Measurements from ENCODE around the gene HPD. TPM values are rescaled to one million over a fixed set of nuclear protein-coding genes. Genes with fewer than 3 reads are reported as not detected.

HPD gene
- total and polyA plus RNA-seq, 9 donors, result 1.2 to 7.2 (median 4.0) TPM

DNA sequence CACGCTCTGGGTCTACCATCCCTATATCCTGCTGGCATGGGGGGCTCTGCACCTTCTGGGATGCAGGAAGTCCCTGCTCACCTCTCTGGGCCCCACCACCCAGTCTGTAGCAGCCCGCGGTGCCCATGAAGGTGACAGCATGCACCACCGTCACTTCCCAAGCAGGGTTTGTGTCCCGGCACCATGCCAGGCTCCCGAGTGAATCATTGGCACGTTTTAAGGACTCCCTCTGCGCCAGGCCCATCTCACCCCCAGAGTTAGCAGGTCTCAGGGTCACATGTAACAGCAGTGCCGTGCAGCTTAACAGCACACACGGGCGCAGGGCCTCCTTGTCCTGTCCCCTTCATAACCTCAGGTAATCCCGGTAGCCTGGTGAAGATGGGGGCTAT, 34.9 kb downstream of the HPD start:
- Histone ChIP-seq H3K36me3 (no peaks in the 10 kb centered on the region), H3K27me3 (no peaks in the 10 kb centered on the region), H3K4me3 (no peak overlapping the region), H3K9me3 (no peaks in the 10 kb centered on the region), H3K4me1 (ENCODE audit: insufficient read depth) (no peaks in the 10 kb centered on the region), H3K27ac (no peak overlapping the region)
- no peak for DNase-seq
- 73 to 78% (median 74%) methylated on average over 12 of the region's 12 CpGs for WGBS, 3 donors
- TF ChIP-seq, protein P1, sequence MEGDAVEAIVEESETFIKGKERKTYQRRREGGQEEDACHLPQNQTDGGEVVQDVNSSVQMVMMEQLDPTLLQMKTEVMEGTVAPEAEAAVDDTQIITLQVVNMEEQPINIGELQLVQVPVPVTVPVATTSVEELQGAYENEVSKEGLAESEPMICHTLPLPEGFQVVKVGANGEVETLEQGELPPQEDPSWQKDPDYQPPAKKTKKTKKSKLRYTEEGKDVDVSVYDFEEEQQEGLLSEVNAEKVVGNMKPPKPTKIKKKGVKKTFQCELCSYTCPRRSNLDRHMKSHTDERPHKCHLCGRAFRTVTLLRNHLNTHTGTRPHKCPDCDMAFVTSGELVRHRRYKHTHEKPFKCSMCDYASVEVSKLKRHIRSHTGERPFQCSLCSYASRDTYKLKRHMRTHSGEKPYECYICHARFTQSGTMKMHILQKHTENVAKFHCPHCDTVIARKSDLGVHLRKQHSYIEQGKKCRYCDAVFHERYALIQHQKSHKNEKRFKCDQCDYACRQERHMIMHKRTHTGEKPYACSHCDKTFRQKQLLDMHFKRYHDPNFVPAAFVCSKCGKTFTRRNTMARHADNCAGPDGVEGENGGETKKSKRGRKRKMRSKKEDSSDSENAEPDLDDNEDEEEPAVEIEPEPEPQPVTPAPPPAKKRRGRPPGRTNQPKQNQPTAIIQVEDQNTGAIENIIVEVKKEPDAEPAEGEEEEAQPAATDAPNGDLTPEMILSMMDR (IDR thresholded peaks at IDR 0.05), result no peak
- TF ChIP-seq EP300 (IDR thresholded peaks at IDR 0.05), result no peak
- intact Hi-C loops (cut with DNase I), result loop anchor here in 1 of 4 donors (10.0 kb wide), 1 partner anchor 51 kb away; no protein-coding TSS in a partner anchor

DNA sequence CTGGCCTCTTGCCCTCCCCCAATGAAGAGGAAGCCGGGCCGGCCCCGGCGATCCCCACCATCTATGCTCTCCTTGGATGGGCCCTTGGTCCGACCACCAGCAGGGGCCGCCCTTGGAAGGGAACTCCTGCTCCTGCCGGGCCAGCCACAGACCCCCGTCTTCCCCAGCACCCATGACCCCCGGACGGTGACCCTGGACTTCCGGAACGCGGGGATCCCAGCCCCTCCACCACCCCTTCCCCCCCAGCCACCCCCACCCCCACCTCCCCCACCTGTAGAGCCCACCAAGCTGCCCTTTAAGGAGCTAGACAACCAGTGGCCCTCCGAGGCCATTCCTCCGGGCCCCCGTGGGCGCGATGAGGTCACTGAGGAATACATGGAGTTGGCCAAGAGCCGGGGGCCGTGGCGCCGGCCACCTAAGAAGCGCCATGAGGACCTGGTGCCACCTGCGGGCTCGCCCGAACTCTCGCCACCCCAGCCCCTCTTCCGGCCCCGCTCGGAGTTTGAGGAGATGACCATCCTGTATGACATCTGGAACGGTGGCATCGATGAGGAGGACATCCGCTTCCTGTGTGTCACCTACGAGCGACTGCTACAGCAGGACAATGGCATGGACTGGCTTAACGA, 35.4 kb downstream of the HPD start:
- no peaks in the 10 kb centered on the region for H3K36me3 ChIP-seq
- H3K4me3 ChIP-seq, result no peak overlapping the region
- no peaks in the 10 kb centered on the region for H3K4me1 ChIP-seq (ENCODE audit: insufficient read depth)
- no peaks in the 10 kb centered on the region for H3K9me3 ChIP-seq
- WGBS, 3 donors, result 79 to 87% (median 82%) methylated on average over 29 to 36 of the region's 36 CpGs
- intact Hi-C loops (cut with DNase I), result loop anchor here in 1 of 4 donors (10.0 kb wide), 1 partner anchor 52 kb away; no protein-coding TSS in a partner anchor
- TF ChIP-seq POLR2A (IDR thresholded peaks at IDR 0.05), result no peak
- TF ChIP-seq EP300 (IDR thresholded peaks at IDR 0.05), result no peak
- TF ChIP-seq, protein P1 (IDR thresholded peaks at IDR 0.05), result no peak
- no peaks in the 10 kb centered on the region for H3K27me3 ChIP-seq
- H3K27ac ChIP-seq, result no peak overlapping the region
- no peak for DNase-seq

DNA sequence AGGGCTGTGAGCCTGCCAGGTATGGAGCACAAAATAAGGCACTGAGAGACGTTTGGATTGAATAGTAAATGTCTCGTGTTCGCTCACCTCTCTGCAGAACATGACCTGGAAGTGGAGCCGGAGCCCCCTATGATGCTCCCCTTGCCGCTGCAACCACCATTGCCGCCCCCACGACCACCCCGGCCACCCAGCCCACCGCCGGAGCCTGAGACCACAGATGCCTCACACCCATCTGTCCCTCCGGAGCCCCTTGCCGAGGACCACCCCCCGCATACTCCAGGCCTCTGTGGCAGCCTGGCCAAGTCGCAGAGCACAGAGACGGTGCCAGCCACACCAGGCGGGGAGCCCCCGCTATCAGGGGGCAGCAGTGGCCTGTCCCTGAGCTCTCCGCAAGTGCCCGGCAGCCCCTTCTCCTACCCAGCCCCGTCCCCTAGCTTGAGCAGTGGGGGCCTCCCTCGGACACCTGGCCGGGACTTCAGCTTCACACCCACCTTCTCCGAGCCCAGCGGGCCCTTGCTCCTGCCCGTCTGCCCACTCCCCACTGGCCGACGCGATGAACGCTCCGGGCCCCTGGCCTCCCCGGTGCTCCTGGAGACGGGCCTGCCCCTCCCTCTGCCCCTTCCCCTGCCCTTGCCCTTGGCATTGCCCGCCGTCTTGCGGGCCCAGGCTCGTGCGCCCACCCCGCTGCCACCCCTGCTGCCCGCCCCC, 36.1 kb downstream of the HPD start:
- H3K36me3 ChIP-seq, result no peaks in the 10 kb centered on the region

DNA sequence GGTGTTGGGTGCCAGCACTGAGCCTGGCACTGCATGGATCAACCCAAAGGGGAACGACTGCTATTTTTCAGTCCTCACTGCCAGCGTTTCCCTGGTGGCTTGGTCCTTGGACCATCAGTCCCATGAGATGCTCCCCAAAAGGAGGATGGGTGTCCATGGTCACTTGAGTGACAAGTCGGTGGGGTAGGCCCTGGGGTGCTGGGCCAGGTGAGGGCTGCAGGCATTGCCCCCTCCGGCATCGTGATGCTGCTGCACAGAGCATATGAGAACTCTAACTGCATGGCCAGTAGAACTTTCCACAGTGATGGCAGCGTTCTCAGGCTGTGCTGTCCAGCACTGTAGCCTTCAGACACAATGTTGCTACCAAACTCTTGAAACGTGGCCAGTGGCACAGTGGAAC, 38.6 kb downstream of the HPD start:
- H3K36me3 ChIP-seq, result no peaks in the 10 kb centered on the region
- H3K27ac ChIP-seq, result no peak overlapping the region
- no peaks in the 10 kb centered on the region for H3K9me3 ChIP-seq
- no peaks in the 10 kb centered on the region for H3K27me3 ChIP-seq
- intact Hi-C loops (cut with DNase I), result loop anchor here in 1 of 4 donors (10.0 kb wide), 1 partner anchor 55 kb away; no protein-coding TSS in a partner anchor
- 78 to 80% (median 79%) methylated on average over 7 of the region's 7 CpGs for WGBS, 3 donors
- no peak overlapping the region for H3K4me3 ChIP-seq
- H3K4me1 ChIP-seq (ENCODE audit: insufficient read depth), result no peaks in the 10 kb centered on the region
- TF ChIP-seq POLR2A (IDR thresholded peaks at IDR 0.05), result no peak
- TF ChIP-seq, protein P1 (IDR thresholded peaks at IDR 0.05), result no peak
- TF ChIP-seq EP300 (IDR thresholded peaks at IDR 0.05), result no peak
- DNase-seq, result no peak

More for the DNA sequence above, 36.1 kb downstream of the HPD start:
- DNase-seq, result no peak
- 86 to 89% (median 87%) methylated on average over 39 of the region's 39 CpGs for WGBS, 3 donors
- H3K27ac ChIP-seq, result no peak overlapping the region
- no peaks in the 10 kb centered on the region for H3K27me3 ChIP-seq
- no peak overlapping the region for H3K4me3 ChIP-seq
- H3K9me3 ChIP-seq, result no peaks in the 10 kb centered on the region
- intact Hi-C loops (cut with DNase I), result loop anchor here in 1 of 4 donors (10.0 kb wide), 1 partner anchor 52 kb away; no protein-coding TSS in a partner anchor
- H3K4me1 ChIP-seq (ENCODE audit: insufficient read depth), result no peaks in the 10 kb centered on the region
- TF ChIP-seq, protein P1 (IDR thresholded peaks at IDR 0.05), result no peak
- TF ChIP-seq POLR2A (IDR thresholded peaks at IDR 0.05) (no peak), EP300 (IDR thresholded peaks at IDR 0.05) (no peak)
